Measurements from ENCODE around the gene RAB6B.
A peak's percentile ranks its signal among the peaks of the same experiment; 100 is the strongest.

RAB6B gene

GRCh38 chr3:133855772-133856171 is 39.9 kb downstream of the RAB6B start:
- no peak for DNase-seq

DNA sequence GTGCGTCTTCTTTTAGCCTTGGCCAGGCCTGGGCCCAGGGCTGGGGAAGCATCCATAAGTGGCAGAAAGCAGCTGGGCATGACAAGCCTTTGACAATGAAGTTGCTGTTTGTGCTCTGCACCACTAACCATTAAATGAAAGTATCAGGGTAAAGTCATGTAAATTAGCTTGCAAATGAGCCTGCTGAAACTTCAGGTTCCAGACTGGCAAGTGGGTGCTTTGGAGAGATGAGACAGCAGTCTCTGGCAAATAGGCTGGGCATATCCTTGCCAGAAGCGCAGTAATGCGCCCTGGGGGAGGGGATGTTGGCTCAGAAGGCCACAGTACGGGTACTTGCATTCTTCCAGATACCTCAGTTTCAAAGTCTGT is 40.7 kb downstream of the RAB6B start:
- no peak for DNase-seq

DNA sequence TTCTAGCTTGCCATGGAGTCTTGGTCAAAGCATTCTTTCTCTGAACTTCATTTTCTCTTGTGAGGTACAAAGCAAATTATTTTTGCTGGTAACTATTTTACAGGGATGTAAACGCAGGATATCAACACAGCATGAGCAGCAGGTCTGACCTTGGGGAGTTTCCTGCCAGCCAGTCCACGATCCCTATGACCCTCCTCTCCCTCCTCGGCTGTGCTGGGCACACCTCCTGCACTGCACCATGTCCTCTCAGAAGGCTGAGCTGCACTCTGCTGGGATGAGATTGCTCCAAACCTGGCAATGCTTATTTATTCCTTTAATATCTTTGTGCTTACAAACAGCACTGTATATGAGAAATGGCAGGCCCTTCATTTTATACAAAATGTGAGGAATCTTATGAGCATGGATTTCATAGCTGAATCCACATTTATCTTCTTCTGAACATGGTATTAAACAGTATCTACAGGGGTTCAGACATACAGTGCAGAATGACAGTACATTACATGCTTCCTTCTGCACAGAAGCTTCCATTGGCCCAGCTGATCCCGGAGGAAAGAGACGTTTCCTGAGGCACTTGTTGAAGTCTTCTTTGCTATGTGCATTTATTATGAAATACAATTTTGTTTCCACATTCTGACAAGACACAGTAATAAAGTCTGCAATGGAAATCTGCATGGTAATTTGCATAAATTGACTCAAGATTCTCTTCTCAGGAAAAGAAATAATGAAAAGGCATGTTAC is 41.2 kb downstream of the RAB6B start:
- DNase-seq, result no peak

DNA sequence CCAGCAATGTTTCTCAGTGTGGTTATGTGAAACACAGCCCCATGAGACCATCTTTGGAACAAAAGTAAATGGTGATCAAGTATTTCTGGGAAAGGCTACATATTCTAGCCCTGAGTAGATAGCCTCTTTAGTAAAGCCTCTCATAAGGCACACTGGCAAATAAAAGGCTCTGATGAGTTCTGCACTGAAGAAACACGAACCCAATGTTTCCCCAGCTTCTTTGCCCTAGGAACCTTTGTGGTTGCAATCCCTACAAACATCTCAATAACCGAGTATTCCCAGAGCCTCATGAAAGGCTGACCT is 41.8 kb downstream of the RAB6B start:
- DNase-seq, result no peak

GRCh38 chr3:133853063-133853924 is 42.4 kb downstream of the RAB6B start:
- no peak for DNase-seq

DNA sequence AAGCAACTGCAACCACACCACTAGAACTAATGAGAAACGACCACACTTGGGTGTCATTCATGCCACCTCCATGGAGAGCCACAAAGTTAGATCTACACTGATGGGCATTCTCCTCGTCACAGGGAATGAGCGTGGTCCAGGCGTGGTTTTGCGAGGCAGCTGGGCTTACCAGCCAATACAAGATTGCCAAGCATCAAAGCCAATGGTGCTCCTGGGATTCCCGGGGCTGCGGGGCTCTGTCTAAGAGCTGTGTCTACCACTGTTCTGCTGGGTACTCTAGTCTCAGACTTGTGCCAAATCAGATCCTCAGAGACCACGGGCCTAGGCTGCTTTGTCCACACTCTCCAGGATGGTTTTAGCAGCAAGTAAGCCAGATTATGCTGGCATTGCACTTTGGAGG is 43.8 kb downstream of the RAB6B start:
- DNase-seq, result no peak

DNA sequence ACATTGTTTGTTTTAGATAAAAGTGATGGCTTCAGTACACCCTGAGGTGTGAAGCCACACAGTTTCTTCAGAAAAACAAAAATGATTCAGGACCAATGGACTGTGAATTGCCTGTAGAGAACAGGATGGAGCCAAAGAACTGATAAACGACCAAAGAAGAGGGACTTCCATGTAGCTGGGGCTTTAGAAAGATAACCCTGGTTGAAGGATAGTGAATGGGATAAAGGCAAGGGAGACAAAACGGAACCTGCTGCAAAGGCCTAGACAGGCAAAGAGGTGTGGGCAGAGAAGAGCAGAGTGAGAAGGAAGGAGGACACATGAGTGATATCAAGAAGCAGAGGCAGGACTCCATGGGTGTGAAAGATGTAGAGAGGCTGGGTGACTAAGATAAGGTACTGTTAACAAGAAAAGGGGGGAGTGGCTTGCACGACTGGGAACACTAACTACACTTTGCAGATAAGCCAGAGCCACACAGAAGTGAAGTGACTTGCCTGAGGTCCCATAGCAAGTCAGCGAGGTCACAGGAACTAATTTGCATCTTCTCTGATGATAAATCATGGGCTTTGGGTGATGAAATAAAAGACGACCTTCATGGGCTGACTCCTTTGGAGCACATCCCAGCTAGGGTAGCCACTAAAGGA is 44.3 kb downstream of the RAB6B start:
- DNase-seq, result peak; percentile 99

DNA sequence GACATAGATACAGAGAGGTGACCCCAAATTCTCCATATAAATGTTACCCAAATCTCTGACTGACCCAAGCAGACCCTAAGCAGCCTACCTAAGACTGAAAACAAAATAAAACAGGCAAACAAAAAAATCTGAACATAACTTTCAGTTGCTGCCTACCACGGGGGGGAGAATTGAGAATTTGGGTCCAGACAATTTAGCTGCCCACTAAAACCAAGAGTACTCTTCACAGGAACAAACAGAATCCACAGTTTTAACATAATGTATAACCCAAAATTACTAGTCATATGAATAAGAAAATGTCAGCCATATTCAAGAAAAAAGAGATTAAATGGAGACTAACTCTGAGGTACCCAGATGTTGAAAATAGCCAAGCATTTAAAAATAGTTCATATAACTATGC is 45.6 kb downstream of the RAB6B start:
- no peak for DNase-seq

DNA sequence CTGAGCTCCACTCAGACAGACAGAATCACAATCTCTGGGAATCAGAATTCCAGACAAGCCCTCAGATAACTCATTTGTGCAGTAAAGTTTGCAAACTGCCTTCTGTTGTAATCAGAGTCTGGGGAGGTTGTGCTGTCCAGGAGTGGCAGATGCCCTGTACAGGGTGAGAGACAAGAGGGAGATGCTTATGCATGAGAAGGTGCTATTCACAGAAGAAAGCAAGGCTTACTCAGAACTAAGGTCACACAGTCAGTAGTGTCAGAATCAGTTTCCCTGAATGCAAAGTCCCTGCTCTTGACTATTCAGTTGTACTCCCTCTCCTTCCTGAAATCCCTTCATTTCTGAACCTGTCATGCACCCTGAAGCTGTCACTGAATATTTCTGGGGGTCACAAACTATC is 46.3 kb downstream of the RAB6B start:
- DNase-seq, result no peak

GRCh38 chr3:133845127-133845526 is 50.6 kb downstream of the RAB6B start:
- no peak for DNase-seq

GRCh38 chr3:133843634-133844033 is 52.0 kb downstream of the RAB6B start:
- no peak for DNase-seq

GRCh38 chr3:133842158-133842557 is 53.5 kb downstream of the RAB6B start:
- no peak for DNase-seq

GRCh38 chr3:133841196-133841595 is 54.5 kb downstream of the RAB6B start:
- no peak for DNase-seq

GRCh38 chr3:133840767-133841166 is 54.9 kb downstream of the RAB6B start:
- no peak for DNase-seq

- no peak for DNase-seq
Measured at GRCh38 chr3:133840055-133840737, 55.5 kb downstream of the RAB6B start.

DNA sequence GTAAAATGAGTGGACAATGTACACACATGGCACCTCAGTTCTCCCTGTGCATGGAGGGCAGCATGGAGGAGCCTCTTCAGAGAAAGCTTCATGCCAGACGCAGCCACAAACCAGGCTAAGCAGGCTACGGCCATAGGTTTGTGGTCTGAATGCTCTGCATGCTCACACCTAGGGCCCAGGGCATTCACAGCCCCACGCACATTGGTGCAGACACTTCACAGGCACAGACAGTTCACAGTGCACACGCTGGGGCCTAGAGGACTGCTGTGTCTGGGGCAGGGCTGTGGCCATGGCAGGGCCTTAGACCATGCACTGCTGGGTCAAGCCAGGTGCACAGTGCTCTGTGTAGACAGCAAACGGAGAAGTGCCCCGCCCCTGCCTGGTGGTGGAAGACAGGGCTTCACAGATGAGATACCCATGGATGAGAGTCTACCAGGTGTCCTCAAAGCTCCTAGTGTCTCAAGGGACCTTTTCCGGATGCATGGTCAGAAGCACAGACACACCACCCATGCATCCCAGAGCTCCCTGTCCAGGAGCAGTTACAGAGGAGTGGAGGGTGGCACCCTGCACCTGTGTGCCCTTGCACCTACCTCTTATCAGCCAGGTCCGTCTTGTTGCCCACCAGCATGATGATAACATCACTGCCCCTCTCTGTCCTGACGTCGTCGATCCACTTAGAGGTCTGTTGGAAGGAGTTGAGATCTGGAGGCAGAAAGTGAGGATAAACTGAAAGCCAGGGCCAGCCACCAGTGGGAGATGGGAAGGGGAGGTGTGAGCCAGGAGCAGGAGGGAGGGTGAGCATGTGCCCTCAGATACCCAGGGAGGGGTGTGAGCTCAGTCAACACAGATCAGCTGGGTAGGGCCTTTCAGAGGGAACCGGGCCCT is 56.5 kb downstream of the RAB6B start:
- no peak for DNase-seq

DNA sequence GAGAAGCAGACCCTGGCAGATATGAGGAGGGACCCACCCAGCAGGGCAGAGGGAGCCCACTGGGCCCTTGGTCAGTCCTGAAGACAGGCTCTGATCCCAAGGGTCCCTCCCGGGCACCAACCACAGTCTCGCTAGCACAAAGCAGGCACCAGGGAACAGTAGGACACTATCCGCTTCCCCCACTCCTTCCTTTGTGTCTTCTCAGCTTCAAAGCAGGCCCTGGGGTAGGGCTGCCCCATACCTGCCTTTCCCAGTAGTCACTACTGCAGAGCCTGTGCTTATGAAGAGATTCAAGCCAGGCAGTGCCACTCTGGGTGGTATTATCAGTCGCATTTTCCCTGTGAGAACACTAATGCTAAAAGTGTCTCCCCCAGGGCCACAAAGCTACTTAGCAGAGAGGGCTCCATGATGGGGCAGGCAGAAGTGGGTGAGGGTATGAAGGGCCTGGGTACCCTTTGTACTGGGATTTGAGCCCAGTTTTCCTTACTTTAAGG is 57.3 kb downstream of the RAB6B start:
- no peak for DNase-seq

DNA sequence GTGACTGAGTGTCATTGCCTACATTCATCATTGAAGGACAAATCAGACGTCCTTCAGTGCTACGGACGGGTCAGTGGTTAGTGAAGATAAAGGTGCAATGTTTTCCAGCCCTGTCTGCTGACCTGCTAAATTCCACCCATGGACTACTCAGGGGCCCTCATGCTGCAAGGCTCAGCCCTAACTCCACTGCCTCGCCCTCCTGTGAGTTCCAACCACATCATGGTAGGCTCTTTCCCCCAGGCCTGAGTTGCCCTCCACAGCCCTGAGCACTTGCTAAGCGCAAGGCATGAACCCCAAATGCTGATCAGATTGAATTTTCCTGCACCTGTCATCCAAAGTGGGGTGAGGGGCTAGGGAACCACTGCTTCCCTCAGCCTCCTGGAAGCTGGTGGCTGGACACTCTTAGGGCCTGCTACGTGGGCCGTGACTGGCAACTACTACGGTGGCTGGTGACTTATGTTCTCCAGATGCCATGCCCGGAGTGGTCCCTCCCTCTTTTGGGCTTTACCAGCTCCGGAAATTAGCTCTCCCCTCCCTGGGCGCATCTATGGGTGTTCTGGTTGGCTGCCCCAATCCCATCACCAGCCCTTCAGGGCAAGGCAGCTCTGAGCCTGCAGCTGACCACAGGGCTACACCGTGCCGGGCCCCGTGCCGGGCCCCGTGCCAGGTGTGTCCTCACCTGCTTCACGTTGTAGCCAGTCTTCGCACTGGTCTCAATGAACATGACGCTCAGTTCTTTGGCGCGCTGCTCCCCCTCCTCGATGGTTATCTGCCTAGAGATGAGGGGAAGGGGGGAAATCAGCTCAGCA is 58.0 kb downstream of the RAB6B start:
- DNase-seq, result no peak

GRCh38 chr3:133836497-133837158 is 59.1 kb downstream of the RAB6B start:
- no peak for DNase-seq

DNA sequence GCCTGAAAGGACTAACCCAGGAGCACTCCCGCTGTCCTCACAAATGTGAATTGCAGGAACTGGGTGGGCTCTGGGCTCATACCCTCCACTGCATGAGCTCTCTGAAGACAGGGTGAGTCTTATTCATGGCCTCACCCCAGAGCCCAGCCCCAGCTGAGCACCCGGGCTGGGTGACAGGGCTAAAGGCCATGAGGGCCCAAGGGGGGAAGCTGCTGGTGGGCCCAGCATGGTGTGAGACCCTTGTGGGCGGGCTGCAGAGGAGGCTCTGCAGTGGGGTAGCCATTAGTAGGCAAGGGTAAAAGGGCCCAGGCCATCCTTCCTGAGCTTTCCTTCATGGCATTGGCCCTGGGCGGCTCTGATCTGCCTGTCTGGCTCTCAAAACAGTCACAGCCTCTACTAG is 59.7 kb downstream of the RAB6B start:
- DNase-seq, result no peak

- no peak for DNase-seq
Measured at GRCh38 chr3:133835418-133835743, 60.3 kb downstream of the RAB6B start.
